ENCODE results near the gene GRM1. TPM values are rescaled to one million over a fixed set of nuclear protein-coding genes. Genes with fewer than 3 reads are reported as not detected.

Gene GRM1
- total and polyA plus RNA-seq, 9 of the 15 experiments (the other 6 are each of a cell fraction or from before 2014, with no cell fraction given) = not detected

- CTCF ChIA-PET (ENCODE audit: low intra/inter-chr PET ratio) = no interaction called here
Observed at GRCh38 chr6:146297815-146298214, 269.0 kb downstream of the GRM1 start.

More at GRCh38 chr6:146297815-146298214, 269.0 kb downstream of the GRM1 start:
- H2AFZ ChIP-seq (ENCODE audit: low read depth, low read length) = no peak overlapping the region
- no peak overlapping the region for H3K4me2 ChIP-seq (ENCODE audit: insufficient read depth, low read length)
- H4K20me1 ChIP-seq (replicated peaks; ENCODE audit: control insufficient read depth, insufficient read depth, low read length) = no peaks in the 10 kb centered on the region
- H3K9ac ChIP-seq (ENCODE audit: insufficient read depth in 1 of 2, low read depth in 2 of 2, low read length in 2 of 2) = no peak overlapping the region
- H3K9me3 ChIP-seq (replicated peaks; ENCODE audit: control insufficient read depth, insufficient read depth, low read depth, low read length) = no peaks in the 10 kb centered on the region
- in situ Hi-C loops (cut with MboI) = no loop called here
- TF ChIP-seq ZNF407 (IDR thresholded peaks at IDR 0.05; ENCODE audit: low read depth) (no peak), ZNF583 (CRISPR knock-in tag; IDR thresholded peaks at IDR 0.05) (no peak), CTCF (IDR thresholded peaks at IDR 0.05 in 2 of 3, conservative IDR thresholded peaks at IDR 0.05 in 1 of 3; ENCODE audit: insufficient read depth in 2 of 3, low read depth in 1 of 3, low read length in 3 of 3) (no peak), EP400 (IDR thresholded peaks at IDR 0.05) (no peak), COPS2 (conservative IDR thresholded peaks at IDR 0.05) (no peak), HMG20B (CRISPR knock-in tag; IDR thresholded peaks at IDR 0.05) (no peak), PHB2 (IDR thresholded peaks at IDR 0.05; ENCODE audit: low read depth) (no peak), MEF2D (tag; conservative IDR thresholded peaks at IDR 0.05; ENCODE audit: low read depth) (no peak)
- TF ChIP-seq, protein P1, sequence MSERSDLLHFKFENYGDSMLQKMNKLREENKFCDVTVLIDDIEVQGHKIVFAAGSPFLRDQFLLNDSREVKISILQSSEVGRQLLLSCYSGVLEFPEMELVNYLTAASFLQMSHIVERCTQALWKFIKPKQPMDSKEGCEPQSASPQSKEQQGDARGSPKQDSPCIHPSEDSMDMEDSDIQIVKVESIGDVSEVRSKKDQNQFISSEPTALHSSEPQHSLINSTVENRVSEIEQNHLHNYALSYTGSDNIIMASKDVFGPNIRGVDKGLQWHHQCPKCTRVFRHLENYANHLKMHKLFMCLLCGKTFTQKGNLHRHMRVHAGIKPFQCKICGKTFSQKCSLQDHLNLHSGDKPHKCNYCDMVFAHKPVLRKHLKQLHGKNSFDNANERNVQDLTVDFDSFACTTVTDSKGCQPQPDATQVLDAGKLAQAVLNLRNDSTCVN (CRISPR knock-in tag; IDR thresholded peaks at IDR 0.05) = no peak
- TF ChIP-seq, protein P2, sequence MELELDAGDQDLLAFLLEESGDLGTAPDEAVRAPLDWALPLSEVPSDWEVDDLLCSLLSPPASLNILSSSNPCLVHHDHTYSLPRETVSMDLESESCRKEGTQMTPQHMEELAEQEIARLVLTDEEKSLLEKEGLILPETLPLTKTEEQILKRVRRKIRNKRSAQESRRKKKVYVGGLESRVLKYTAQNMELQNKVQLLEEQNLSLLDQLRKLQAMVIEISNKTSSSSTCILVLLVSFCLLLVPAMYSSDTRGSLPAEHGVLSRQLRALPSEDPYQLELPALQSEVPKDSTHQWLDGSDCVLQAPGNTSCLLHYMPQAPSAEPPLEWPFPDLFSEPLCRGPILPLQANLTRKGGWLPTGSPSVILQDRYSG (tag; conservative IDR thresholded peaks at IDR 0.05; ENCODE audit: low read depth) = no peak
- ATAC-seq (no peak), FAIRE-seq (no peak), DNase-seq (ENCODE audit: extremely low read depth in 1 of 4, low spot score in 3 of 4) (no peak)
- H3K79me2 ChIP-seq (ENCODE audit: control insufficient read depth, insufficient read depth, low read length) = no peaks in the 10 kb centered on the region
- H3K27ac ChIP-seq (ENCODE audit: extremely low read depth, low read depth, low read length) = no peak overlapping the region
- no peak overlapping the region for H3K4me3 ChIP-seq
- BruUV-seq (replicated peaks) = no TSS peak
- POLR2A ChIA-PET = interaction anchor here (0.5 kb wide), 1 partner anchor 66 kb away, joined by 3 read pairs; no protein-coding TSS in a partner anchor
- intact Hi-C loops (cut with micrococcal nuclease) = no loop called here
- no peaks in the 10 kb centered on the region for H3K36me3 ChIP-seq (ENCODE audit: control insufficient read depth, insufficient read depth, low read length)
- H3K4me1 ChIP-seq (replicated peaks in 1 of 2; ENCODE audit: control insufficient read depth in 2 of 2, insufficient read depth in 2 of 2, low read length in 2 of 2) = no peaks in the 10 kb centered on the region
- no peaks in the 10 kb centered on the region for H3K9me1 ChIP-seq (ENCODE audit: control insufficient read depth, insufficient read depth, low read length)
- no peaks in the 10 kb centered on the region for H3K27me3 ChIP-seq (ENCODE audit: control insufficient read depth in 2 of 2, insufficient read depth in 2 of 2, low read length in 2 of 2)
